ENCODE results near the gene CCDC51. TPM values are rescaled to one million over a fixed set of nuclear protein-coding genes. Genes with fewer than 3 reads are reported as not detected.
"Not testable (repeated sequence)": the region's sequence is repeated elsewhere in the genome, so short reads cannot be mapped to it uniquely, and the experiment has no call there.

The CCDC51 gene
- 10 to 100 TPM; 13.0 to 16.2 TPM for total RNA-seq
- long read RNA-seq, donor 1, partial matches to known transcripts = 7 of 12 reads
- long read RNA-seq, donor 1, other reads (novel, unspliced or antisense) = 0 of 12 reads
- long read RNA-seq, donor 2, transcript CCDC51-201 (4 exons, 1,560 nt) = major isoform, 8 of 32 reads
- long read RNA-seq, donor 2, transcript CCDC51-206 (4 exons, 1,461 nt) = minor isoform, 6 of 32 reads
- long read RNA-seq, donor 2, partial matches to known transcripts = 5 of 32 reads
- long read RNA-seq, donor 2, other reads (novel, unspliced or antisense) = 11 of 32 reads

GRCh38 chr3:48439820-48440589 lies at the start of gene CCDC51, which contains the start of gene TMA7:
Gene CCDC51 (minus strand): TSS chr3:48440119. CDS start chr3:48435128, 4,991 bp downstream.
Gene TMA7 (plus strand): TSS chr3:48440257. CDS start chr3:48440297, 40 bp downstream.
- DNase-seq (ENCODE audit: low spot score) = peak; percentile 99
- intact Hi-C loops (cut with DNase I) = loop anchor here (5.0 kb wide), 1 partner anchor 168 kb away; no protein-coding TSS in a partner anchor

- DNase-seq (ENCODE audit: low spot score) = no peak
- intact Hi-C loops (cut with DNase I) = no loop called here
These were observed 47.0 kb upstream of the CCDC51 start for GRCh38 chr3:48486952-48487351.

- intact Hi-C loops (cut with DNase I) = not testable (repeated sequence)
- peak; percentile 18 for DNase-seq (ENCODE audit: low spot score)
These were observed 42.9 kb upstream of the CCDC51 start for GRCh38 chr3:48482822-48483221.

GRCh38 chr3:48480891-48481290 lies 41.0 kb upstream of the CCDC51 start:
- intact Hi-C loops (cut with DNase I) = not testable (repeated sequence)
- DNase-seq (ENCODE audit: low spot score) = peak; percentile 41

GRCh38 chr3:48478626-48479555 lies 39.0 kb upstream of the CCDC51 start:
- DNase-seq (ENCODE audit: low spot score) = peak; percentile 78
- intact Hi-C loops (cut with DNase I) = no loop called here

- intact Hi-C loops (cut with DNase I) = no loop called here
These were observed 38.1 kb upstream of the CCDC51 start for GRCh38 chr3:48477959-48478520.

GRCh38 chr3:48476426-48477053 lies 36.6 kb upstream of the CCDC51 start:
- intact Hi-C loops (cut with DNase I) = no loop called here
- DNase-seq (ENCODE audit: low spot score) = peak; percentile 62

More at GRCh38 chr3:48477959-48478520, 38.1 kb upstream of the CCDC51 start:
- DNase-seq (ENCODE audit: low spot score) = peak; percentile 62

GRCh38 chr3:48475188-48475587 lies 35.3 kb upstream of the CCDC51 start:
- intact Hi-C loops (cut with DNase I) = no loop called here

GRCh38 chr3:48474619-48475018 lies 34.7 kb upstream of the CCDC51 start:
- DNase-seq (ENCODE audit: low spot score) = peak; percentile 28
- intact Hi-C loops (cut with DNase I) = no loop called here

More at GRCh38 chr3:48475188-48475587, 35.3 kb upstream of the CCDC51 start:
- peak; percentile 57 for DNase-seq (ENCODE audit: low spot score)

- intact Hi-C loops (cut with DNase I) = not testable (repeated sequence)
- peak; percentile 18 for DNase-seq (ENCODE audit: low spot score)
These were observed 34.1 kb upstream of the CCDC51 start for GRCh38 chr3:48474031-48474430.

- DNase-seq (ENCODE audit: low spot score) = no peak
- intact Hi-C loops (cut with DNase I) = loop anchor here (1.0 to 2.0 kb wide), 2 partner anchors 26 to 29 kb away; no protein-coding TSS in a partner anchor
These were observed 33.7 kb upstream of the CCDC51 start for GRCh38 chr3:48473617-48473952.

- peak; percentile 96 for DNase-seq (ENCODE audit: low spot score)
- intact Hi-C loops (cut with DNase I) = loop anchor here (1.0 to 2.0 kb wide), 2 partner anchors 26 to 30 kb away; no protein-coding TSS in a partner anchor
These were observed 33.2 kb upstream of the CCDC51 start for GRCh38 chr3:48472923-48473616.

GRCh38 chr3:48472673-48472922 lies 32.7 kb upstream of the CCDC51 start:
- no peak for DNase-seq (ENCODE audit: low spot score)
- intact Hi-C loops (cut with DNase I) = loop anchor here in 1 of 2 donors (2.0 kb wide), 1 partner anchor 30 kb away; no protein-coding TSS in a partner anchor

- intact Hi-C loops (cut with DNase I) = no loop called here
- DNase-seq (ENCODE audit: low spot score) = peak; percentile 60
These were observed 30.4 kb upstream of the CCDC51 start for GRCh38 chr3:48470286-48470685.

GRCh38 chr3:48469046-48469915 lies 29.4 kb upstream of the CCDC51 start:
- intact Hi-C loops (cut with DNase I) = loop anchor here in 1 of 2 donors (10.0 kb wide), 1 partner anchor 216 kb away; the partner anchor contains the start of gene NCKIPSD
- peak; percentile 72 for DNase-seq (ENCODE audit: low spot score)

- intact Hi-C loops (cut with DNase I) = loop anchor here in 1 of 2 donors (10.0 kb wide), 1 partner anchor 216 kb away; the partner anchor contains the start of gene NCKIPSD
These were observed 28.4 kb upstream of the CCDC51 start for GRCh38 chr3:48468329-48468731.

More at GRCh38 chr3:48468329-48468731, 28.4 kb upstream of the CCDC51 start:
- peak; percentile 70 for DNase-seq (ENCODE audit: low spot score)

Data from posterior vena cava (tissue), 2 donors.